OCI-LY1 (cell line): ENCODE measurements around the gene SELENOO.

Experiments
- H2AFZ ChIP-seq: fragments of 200-600 bp; sonication (generic), shearing (Covaris generic); 2 replicates; pipeline ENCODE4 v1.6.0; 2014; ENCODE audit warnings: antibody characterized with exemption, mild to moderate bottlenecking, low read length
- H3F3A ChIP-seq: fragments of 200-600 bp; sonication (generic), shearing (Covaris generic); 2 replicates; pipeline ENCODE4 v1.6.0; 2014; ENCODE audit warnings: mild to moderate bottlenecking, antibody characterized with exemption, low read length, moderate library complexity; ENCODE audit not compliant: insufficient read depth
- H3K27ac ChIP-seq: fragments of 200-600 bp; sonication (generic); 2 replicates; pipeline ENCODE4 v1.5.1; 2014; ENCODE audit warnings: low read length, mixed run types, mild to moderate bottlenecking, low read depth; ENCODE audit not compliant: poor library complexity, severe bottlenecking
- H3K27me3 ChIP-seq: fragments of 200-600 bp; sonication (generic); 2 replicates; pipeline ENCODE4 v1.6.0; 2014; ENCODE audit warnings: antibody characterized with exemption, mild to moderate bottlenecking, low read length, moderate library complexity; ENCODE audit not compliant: insufficient read depth
- H3K36me3 ChIP-seq: fragments of 200-600 bp; sonication (generic); 2 replicates; pipeline ENCODE4 v1.6.1; 2014; ENCODE audit warnings: mild to moderate bottlenecking, antibody characterized with exemption, low read length, moderate library complexity, mixed read lengths; ENCODE audit not compliant: insufficient read depth
- H3K4me1 ChIP-seq: fragments of 200-600 bp; sonication (generic); 2 replicates; pipeline ENCODE4 v1.5.1; 2014; ENCODE audit warnings: mild to moderate bottlenecking, low read length, moderate library complexity; ENCODE audit not compliant: insufficient read depth, severe bottlenecking
- H3K4me2 ChIP-seq: fragments of 200-600 bp; sonication (generic), shearing (Covaris generic); 2 replicates; pipeline ENCODE4 v1.6.1; 2014; ENCODE audit warnings: low read length
- H3K4me3 ChIP-seq: fragments of 200-600 bp; sonication (generic); 2 replicates; pipeline ENCODE4 v1.5.1; 2014; ENCODE audit warnings: low read length, low read depth, mild to moderate bottlenecking, mixed read lengths; ENCODE audit not compliant: poor library complexity, severe bottlenecking
- H3K79me2 ChIP-seq: fragments of 200-600 bp; shearing (Covaris generic); 2 replicates; pipeline ENCODE4 v1.6.1; 2016; ENCODE audit warnings: mixed run types, low read length, mixed read lengths; ENCODE audit not compliant: insufficient read depth
- H3K9ac ChIP-seq: fragments of 200-600 bp; sonication (generic), shearing (Covaris generic); 2 replicates; pipeline ENCODE4 v1.6.1; 2014; ENCODE audit warnings: mild to moderate bottlenecking, low read length, mixed read lengths
- H3K9me2 ChIP-seq: fragments of 200-600 bp; sonication (generic), shearing (Covaris generic); 2 replicates; pipeline ENCODE4 v1.6.1; 2014; ENCODE audit warnings: low read depth, mild to moderate bottlenecking, low read length, mixed read lengths
- H3K9me3 ChIP-seq: fragments of 200-600 bp; shearing (Covaris generic); 2 replicates; pipeline ENCODE4 v1.6.1; 2014; ENCODE audit warnings: low read length, mixed read lengths
- H4K20me1 ChIP-seq: fragments of 200-600 bp; sonication (generic), shearing (Covaris generic); 2 replicates; pipeline ENCODE4 v1.6.0; 2016; ENCODE audit warnings: mild to moderate bottlenecking, low read length; ENCODE audit not compliant: insufficient read depth
- EZH2 ChIP-seq: fragments of 200-600 bp; sonication (generic), shearing (Covaris generic); IDR thresholded peaks from 2 replicates; pipeline ENCODE4 v1.8.0; 2017; ENCODE audit warnings: borderline replicate concordance, mixed run types, mild to moderate bottlenecking, antibody characterized with exemption, low read length, moderate library complexity, mixed read lengths
- TF ChIP-seq, protein P1 (sequence below): fragments of 200-600 bp; sonication (generic), shearing (Covaris generic); IDR thresholded peaks from 2 replicates; pipeline ENCODE4 v1.5.1; 2017; ENCODE audit warnings: mild to moderate bottlenecking, antibody characterized with exemption, low read length, moderate library complexity, mixed read lengths

Gene SELENOO

DNA sequence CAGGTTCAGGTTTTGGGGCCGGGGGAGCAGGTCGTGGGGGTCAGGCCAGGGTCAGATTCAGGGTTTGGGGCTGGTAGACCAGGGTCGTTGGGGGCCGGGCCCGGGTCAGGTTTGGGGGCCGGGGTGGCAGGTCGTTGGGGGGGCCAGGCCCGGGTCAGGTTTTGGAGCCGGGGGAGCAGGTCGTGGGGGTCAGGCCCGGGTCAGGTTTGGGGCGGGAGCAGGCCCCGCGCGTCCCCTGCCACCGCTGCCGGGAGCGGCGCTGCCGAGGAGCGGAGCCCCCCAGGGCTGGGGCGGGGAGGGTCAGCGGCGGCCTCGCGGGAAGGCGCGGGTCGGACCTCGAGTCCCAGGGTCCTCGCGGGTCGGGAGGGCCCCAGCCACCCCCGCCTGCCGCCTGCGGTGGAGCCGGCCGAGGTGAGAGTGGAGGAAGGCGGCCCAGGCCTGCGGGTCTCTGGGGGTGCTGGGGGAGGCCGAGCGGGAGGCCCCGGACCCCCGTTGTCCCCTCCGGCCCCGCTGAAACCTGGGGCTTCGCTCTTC is 14.6 kb upstream of the SELENOO start:
- peak overlapping the region; percentile 94 for H3K4me2 ChIP-seq
- peaks cover 63% of the 10 kb centered on the region for H3K4me1 ChIP-seq
- no peaks in the 10 kb centered on the region for H3K9me3 ChIP-seq
- peak overlapping the region; percentile 100 for H3K27ac ChIP-seq
- no peaks in the 10 kb centered on the region for H3K9me2 ChIP-seq
- H3F3A ChIP-seq = peaks cover 15% of the 10 kb centered on the region; the same call in 1 of the 2 replicates
- no peak overlapping the region for H2AFZ ChIP-seq
- peaks cover 4% of the 10 kb centered on the region; the same call in 1 of the 2 replicates for H3K27me3 ChIP-seq
- peak overlapping the region; percentile 100 for H3K9ac ChIP-seq
- H4K20me1 ChIP-seq = no peaks in the 10 kb centered on the region
- peak overlapping the region; percentile 97 for H3K4me3 ChIP-seq
- H3K79me2 ChIP-seq = peaks cover 5% of the 10 kb centered on the region; the same call in 1 of the 2 replicates
- peaks cover 15% of the 10 kb centered on the region; the same call in 1 of the 2 replicates for H3K36me3 ChIP-seq
- no peak for TF ChIP-seq EZH2
- TF ChIP-seq, protein P1, sequence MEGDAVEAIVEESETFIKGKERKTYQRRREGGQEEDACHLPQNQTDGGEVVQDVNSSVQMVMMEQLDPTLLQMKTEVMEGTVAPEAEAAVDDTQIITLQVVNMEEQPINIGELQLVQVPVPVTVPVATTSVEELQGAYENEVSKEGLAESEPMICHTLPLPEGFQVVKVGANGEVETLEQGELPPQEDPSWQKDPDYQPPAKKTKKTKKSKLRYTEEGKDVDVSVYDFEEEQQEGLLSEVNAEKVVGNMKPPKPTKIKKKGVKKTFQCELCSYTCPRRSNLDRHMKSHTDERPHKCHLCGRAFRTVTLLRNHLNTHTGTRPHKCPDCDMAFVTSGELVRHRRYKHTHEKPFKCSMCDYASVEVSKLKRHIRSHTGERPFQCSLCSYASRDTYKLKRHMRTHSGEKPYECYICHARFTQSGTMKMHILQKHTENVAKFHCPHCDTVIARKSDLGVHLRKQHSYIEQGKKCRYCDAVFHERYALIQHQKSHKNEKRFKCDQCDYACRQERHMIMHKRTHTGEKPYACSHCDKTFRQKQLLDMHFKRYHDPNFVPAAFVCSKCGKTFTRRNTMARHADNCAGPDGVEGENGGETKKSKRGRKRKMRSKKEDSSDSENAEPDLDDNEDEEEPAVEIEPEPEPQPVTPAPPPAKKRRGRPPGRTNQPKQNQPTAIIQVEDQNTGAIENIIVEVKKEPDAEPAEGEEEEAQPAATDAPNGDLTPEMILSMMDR = no peak

DNA sequence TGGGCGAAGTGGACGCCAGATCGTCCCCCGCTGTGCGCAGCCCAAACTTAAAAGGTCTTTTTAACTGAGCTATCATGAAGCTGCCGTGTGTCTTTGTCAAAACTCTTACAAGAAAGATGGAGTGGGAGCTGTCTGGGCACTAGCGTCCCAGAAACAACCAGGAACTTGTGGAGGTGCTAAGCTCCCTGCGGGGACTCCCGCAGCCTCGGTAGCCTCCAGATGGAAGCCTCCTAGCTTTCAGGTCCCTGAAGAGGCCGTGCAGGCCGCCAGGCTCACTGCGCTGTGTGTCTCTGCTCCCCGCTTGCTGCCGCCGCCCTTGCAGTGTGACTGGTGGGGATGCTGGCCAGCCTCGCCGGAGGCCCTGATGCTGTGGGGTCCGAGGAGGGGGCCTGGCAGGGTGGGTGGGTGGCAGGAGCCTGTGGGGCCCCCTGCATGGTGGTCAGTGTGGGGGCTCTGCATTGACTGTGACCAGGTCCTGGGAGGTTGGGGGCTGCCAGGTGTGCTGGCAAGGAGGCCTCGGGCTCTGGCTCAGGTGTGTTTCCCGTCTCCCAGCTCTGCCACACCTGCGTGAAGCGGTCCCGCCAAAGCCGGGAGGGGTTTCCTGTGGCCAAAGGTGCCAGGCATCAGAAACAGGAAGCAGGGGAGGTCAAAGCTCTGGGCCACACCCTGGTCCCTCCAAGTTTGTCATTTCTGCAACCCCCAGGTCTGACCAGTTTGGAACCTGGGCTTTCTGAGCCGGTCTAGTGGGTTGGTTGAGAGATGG is 13.9 kb upstream of the SELENOO start:
- peaks cover 19% of the 10 kb centered on the region; the same call in 1 of the 2 replicates for H3F3A ChIP-seq
- H3K36me3 ChIP-seq = peaks cover 18% of the 10 kb centered on the region; the same call in 1 of the 2 replicates
- H3K27me3 ChIP-seq = peaks cover 4% of the 10 kb centered on the region; the same call in 1 of the 2 replicates
- no peaks in the 10 kb centered on the region for H3K9me2 ChIP-seq
- peak overlapping the region; percentile 97 for H3K4me3 ChIP-seq
- H2AFZ ChIP-seq = no peak overlapping the region
- H3K4me1 ChIP-seq = peaks cover 70% of the 10 kb centered on the region
- no peaks in the 10 kb centered on the region for H4K20me1 ChIP-seq
- H3K4me2 ChIP-seq = peak overlapping the region; percentile 94
- H3K9me3 ChIP-seq = no peaks in the 10 kb centered on the region
- H3K9ac ChIP-seq = peak overlapping the region; percentile 100
- H3K27ac ChIP-seq = peak overlapping the region; percentile 100
- H3K79me2 ChIP-seq = peaks cover 5% of the 10 kb centered on the region; the same call in 1 of the 2 replicates
- TF ChIP-seq EZH2 = no peak
- TF ChIP-seq, protein P1 = no peak

DNA sequence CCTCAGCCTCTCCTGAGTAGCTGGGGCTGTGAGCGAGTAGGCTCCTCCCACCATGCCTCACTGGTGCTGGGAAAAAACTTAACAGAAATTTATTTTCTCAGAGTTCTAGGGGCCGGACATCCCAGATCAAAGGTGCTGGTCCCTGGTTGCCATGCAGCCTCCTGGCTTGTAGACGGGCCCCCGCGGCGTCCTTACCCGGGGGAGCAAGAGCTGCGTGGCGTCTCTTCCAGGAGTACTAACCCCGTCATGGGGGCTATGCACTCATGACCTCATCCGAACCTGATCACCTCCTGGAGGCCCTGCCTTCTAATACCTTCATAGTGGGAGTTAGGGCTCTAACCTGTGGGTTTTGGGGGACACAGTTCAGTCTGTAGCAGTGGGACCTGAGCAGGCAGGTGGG is 12.5 kb upstream of the SELENOO start:
- no peak overlapping the region for H2AFZ ChIP-seq
- H3K9me2 ChIP-seq = no peaks in the 10 kb centered on the region
- peaks cover 23% of the 10 kb centered on the region; the same call in 1 of the 2 replicates for H3F3A ChIP-seq
- peak overlapping the region; percentile 97 for H3K4me3 ChIP-seq
- H4K20me1 ChIP-seq = no peaks in the 10 kb centered on the region
- peak overlapping the region; percentile 77 for H3K4me2 ChIP-seq
- no peaks in the 10 kb centered on the region; the same call in 1 of the 2 replicates for H3K27me3 ChIP-seq
- peak overlapping the region; percentile 77 for H3K9ac ChIP-seq
- peaks cover 84% of the 10 kb centered on the region for H3K4me1 ChIP-seq
- peaks cover 5% of the 10 kb centered on the region; the same call in 1 of the 2 replicates for H3K79me2 ChIP-seq
- peaks cover 25% of the 10 kb centered on the region; the same call in 1 of the 2 replicates for H3K36me3 ChIP-seq
- H3K9me3 ChIP-seq = no peaks in the 10 kb centered on the region
- peak overlapping the region; percentile 100 for H3K27ac ChIP-seq
- TF ChIP-seq, protein P1 = no peak
- TF ChIP-seq EZH2 = no peak
